Retina (tissue), 1 donor: ENCODE data around the gene IFNA8.
A peak's percentile ranks its signal among the peaks of the same experiment; 100 is the strongest.
"Not testable (repeated sequence)": the region's sequence is repeated elsewhere in the genome, so short reads cannot be mapped to it uniquely, and the experiment has no call there.

Experiments used
- DNase-seq: peaks from one replicate; pipeline ENCODE4 v3.0.0-alpha.2; 2016

IFNA8 gene

DNA sequence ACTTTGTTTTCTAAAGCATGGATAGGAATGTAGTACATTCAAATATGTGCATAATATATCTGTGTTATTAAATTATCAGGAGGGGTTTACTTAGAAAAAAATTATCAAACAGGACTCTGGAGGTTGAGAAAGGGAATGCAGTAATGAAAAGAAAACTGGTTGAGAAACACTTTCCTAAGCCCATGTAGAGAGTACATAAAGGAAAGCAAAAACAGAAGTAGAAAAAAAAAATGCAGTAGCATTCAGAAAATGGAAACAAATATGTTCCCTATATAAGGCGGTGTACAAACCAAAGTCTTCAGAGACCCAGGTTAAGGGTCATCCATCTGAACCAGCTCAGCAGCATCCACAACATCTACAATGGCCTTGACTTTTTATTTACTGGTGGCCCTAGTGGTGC, at the start of gene IFNA8:
TSS of gene IFNA8 (plus strand) at position 301 of the 400 bp plus-strand sequence. CDS start at position 361, 60 bp downstream.
- DNase-seq = no peak

DNA sequence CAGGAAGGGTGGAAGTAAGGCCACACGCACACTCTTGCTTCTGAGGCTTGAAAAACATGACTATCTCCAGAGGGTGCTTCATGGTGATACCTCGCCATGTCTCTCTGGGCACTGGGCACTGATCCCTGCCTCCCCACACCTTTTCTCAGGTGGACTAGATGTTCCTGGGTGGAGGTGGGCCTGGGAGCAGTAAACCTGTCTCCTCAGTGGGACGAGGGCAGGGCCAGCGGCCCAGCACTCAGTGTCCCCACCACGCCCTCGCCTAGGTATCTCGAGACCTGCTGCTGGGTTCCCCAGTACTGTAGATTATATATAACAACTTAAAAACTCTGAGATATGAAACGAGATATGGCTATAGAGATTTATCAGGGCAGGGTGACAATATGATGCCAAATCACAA, 46.6 kb upstream of the IFNA8 start:
- DNase-seq = no peak

DNA sequence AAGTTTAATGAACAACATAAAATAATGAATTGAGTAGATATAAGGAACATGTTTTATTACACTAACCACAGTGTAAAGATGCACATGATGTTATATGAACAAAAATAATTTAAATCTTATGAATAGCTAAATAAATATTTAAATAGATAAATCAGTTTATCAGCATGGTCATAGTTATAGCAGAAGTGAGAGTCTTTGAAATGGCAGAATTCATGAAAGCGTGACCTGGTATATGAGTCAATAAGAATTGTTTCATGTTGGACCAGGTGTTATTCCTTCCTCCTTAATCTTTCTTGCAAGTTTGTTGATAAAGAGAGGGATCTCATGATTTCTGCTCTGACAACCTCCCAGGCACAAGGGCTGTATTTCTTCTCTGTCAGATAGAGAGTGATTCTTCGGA, 41.7 kb upstream of the IFNA8 start:
- not testable (repeated sequence) for DNase-seq

DNA sequence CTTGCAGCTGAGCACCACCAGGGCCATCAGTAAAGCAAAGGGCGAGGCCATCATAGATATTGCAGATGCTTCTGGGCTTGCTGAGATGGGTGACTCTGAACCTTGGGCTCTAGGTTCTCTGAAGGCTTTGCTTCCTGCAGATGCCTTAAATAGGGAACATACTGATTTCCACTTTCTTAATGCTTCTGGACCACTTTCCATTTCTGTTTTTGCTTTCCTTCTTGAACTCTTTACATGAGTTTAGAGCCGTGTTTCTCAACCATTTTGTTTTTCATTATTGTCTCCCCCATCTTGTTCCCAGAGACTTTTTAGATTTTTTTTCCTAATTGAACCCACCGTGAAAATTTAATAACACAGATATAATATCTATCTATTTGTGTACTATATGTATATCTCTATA, 41.0 kb upstream of the IFNA8 start, which contains the start of gene IFNA13:
TSS of gene IFNA13 (minus strand) at position 101 of the 400 bp plus-strand sequence. CDS start at position 54, 47 bp downstream.
- no peak for DNase-seq

DNA sequence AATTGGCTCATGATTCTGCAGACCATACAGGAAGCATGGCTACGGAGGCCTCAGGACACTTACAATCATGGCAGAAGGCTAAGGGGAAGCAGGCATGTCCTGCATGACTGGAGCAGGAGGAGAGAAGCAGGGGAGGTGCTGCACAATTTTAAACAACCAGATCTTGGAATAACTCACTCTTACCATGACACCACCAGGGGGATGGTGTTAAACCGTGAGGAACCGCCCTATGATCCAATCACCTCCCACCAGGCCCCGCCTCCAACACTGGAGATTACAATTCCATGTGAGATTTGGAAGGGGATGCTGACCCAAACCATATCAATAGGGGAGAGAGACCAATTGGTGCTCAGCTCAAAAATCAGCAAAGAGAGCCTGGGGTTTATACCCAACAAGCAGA, 37.5 kb upstream of the IFNA8 start:
- DNase-seq = not testable (repeated sequence)

DNA sequence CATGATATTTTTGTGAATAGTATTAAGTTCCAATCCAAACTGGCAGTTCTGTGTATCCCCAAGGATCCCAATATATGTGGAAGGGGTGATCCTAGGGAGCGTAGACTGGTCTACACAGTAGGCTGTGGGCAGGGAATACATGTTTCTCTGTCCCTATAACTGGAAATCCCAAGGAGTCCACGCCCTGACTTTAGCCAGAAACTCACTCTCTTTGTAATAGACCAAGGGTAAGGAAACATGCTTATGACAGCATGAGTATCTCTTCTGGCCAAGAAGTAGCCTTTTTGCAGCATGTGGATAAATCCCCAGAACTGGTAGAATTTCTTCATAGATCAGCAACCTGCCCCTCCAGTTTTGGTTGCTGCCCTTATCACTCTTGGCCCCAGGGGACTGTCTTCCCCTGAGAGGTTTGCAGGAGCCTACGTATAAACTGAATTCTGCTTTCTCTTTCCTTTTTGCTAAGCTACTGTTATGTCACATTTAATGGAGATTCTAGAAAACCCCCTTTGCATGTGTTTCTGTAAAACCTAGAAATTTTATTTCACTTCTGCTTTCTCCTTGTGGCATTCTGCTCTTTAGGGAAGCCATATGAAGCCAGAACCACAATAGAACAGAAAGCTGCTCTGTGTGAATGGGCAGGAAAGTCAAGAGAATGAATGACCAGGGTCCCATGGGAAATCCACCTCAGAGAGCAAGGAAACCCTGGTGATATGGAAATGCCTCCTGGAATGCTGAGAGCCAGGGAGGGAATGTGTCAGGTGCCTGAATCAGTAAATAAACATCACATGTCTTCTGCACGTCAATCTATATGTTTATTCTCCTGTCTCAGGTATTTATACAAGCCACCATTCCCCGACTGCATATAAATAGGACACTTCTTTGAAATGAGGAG, 27.2 kb upstream of the IFNA8 start:
- DNase-seq = no peak

DNA sequence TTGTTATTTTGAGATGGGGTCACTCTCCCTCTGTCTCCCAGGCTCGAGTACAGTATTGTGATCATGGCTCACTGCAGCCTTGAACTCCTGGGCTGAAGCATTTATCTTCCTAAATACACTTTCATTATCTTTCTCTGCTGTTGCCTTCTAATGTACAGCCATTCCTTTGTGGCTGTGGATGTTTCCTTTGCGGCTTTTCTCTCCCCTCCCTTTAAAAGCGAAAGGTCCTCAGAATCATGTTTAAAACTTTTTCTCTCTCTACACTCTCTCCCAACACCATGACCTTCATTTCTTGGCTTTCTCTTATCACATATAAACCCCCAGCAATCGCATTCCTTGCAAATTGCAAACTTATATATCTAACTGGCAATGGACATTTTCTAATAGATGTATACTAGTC, 25.3 kb upstream of the IFNA8 start:
- no peak for DNase-seq

DNA sequence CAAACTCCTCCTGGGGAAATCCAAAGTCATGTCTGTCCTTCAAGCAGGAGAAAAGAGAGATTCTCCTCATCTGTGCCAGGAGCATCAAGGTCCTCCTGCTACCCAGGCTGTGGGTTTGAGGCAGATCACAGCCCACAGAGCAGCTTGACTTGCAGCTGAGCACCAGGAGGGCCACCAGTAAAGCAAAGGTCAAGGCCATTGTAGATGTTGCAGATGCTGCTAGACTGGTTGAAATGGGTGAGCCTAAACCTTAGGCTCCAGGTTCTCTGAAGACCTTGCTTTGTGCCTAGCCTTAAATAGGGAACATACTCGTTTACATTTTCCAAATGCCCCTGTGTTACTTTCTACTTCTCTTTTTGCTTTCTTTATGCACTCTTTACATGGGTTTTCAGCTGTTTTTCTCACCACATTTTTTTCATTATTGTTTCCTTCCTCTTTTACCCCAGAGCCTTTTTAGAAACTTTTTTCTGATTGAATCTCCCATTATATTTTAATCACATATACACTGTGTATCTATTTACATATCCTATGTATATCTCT, 23.7 kb upstream of the IFNA8 start, which contains the start of gene IFNA2:
TSS of gene IFNA2 (minus strand) at position 268 of the 540 bp plus-strand sequence. CDS start at position 199, 69 bp downstream.
- no peak for DNase-seq

DNA sequence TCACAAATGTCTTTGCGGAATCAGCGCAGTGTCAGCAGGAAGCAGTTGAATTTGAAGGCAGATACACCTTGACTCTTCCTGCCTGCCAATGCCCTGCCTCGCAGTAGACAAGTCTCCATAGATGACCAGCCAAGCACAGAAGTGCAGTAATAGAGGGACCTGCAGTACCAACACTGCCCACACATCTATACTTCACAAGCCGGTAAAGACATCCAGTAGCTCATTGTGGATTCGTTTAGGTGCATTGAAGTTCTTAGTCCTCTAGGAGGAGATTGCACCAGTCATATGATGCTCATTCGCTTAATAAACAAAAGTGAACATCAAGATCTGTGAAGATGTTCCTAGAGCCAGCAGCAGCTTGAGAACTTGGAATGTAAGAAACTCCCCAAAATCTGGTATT, 16.6 kb upstream of the IFNA8 start:
- no peak for DNase-seq

DNA sequence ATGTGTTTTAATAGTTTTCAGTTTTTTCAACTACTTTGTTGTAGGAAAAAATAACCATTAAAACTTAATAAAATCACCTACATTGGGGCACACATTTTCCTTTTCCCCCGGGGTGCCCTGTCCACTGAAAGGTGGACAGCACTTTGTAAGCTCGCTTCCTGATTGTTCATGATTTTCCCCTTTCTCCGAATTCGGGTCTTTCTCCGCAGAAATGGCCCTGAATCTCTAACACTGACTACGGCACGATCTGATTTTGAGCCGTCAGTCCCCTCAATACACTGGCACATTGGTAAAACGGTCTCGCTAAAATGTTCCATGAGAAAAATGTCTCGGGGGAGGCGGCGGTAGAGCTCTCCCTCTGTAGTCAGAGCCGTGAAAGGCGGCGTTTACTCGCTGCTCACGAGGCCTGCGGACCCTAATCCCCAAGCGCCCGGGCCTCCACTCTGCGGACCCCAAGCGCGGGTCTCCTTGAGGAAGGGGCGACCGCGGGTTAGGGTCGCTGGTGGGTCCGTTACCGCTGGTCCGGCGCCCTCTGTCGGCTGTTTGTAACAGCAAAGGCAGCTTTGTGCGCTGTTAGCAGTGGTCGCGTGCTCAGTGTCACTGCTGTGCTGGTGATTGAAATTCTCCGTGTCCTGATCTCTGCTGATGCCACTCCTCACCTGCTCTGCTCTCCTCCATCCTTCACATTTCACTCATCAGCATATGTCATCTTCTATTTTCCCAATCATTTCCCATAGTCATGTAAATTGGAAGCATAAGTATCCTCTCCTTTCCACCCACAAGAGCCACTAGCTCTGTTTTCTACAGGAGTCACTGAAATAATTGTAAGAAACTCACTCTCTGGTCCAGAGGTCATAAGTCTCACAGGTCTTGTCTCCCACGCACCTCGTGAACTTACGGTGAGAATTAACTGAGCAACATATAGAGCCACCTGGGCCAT, 12.9 kb upstream of the IFNA8 start:
- DNase-seq = peak; percentile 91

DNA sequence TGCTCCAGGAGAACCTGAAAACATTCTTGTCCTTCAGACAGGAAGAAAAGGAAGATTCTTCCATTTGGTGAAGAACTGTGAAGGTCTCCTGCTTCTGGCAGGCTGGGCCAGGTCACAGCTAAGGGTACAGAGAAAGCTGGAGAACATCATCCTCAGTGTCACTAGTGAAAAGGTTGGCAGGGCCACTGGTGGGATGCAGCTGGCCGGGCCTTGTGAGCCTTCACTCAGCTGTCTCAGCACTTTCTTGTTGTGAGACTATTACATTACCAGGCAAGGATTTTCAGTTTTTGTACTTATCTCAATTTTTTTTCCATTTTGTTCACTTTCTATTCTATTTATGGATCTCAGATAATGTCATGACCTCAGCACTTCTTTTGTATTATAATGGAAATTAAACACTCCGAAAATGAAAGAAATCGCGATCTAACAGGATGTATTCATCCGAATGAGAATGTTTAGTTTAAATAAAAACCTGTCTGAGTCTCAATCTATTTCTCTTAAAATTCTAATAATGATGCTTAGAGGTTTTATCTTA, 9.9 kb upstream of the IFNA8 start:
- DNase-seq = no peak

DNA sequence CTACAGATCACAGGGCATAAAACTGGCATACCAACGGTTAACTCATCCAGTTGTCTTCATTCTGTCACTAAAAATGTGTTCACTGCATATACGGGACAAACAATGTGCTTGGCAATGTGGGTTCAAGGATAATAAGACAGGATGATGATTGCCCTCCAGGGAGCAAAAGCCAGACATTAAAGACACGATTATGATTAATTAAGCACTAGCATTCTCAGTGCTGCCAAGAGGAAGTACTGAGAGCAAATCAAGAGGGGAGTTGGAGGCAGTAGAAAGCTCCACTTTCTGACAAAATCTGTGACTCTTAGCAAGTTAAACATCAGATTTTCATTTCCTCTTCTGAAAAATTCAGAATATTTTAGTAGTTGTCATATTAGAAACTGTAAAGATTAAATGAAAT, 9.0 kb upstream of the IFNA8 start:
- DNase-seq = no peak

DNA sequence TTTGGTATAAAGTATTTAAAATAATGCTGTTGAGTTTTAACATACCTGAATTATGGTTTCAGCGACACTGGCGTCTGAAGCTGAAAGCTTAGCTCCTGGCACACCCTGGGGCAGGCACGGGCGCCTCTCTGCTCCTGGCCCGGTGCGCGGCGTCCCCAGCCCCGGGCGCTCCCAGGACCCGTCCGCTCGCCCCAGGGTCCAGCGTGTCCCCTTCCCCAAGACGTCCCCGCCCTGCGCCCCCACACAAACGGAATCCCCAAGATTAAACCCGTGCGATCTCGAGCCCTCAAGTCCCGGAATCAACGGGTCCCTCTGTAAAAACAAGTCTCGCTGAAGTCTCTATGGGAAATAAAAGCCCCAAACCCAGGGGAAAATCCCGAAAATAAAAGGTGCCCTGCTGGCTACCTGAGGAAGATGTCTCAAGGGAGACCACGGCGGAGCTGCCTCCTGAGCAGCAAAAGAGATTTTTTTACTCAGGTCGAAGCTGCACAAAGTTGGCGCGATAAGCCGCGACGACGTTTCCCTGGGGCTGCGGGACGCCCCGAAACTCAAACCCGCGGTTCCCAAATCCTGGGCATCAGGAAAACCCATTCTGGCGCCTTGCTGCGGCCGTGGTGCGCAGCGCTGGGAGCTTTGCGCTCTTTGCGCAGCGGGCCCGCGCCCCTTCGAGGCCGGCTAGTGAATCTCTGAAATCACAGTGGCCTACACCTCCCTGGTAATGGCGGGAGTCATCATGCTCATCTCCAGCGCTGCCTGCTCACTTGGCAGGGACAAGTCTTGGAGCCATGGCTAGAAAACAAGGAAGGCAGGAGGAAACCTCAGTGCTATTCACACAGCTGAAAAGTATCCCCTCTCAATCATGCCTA, 6.3 kb upstream of the IFNA8 start:
- DNase-seq = peak; percentile 72

DNA sequence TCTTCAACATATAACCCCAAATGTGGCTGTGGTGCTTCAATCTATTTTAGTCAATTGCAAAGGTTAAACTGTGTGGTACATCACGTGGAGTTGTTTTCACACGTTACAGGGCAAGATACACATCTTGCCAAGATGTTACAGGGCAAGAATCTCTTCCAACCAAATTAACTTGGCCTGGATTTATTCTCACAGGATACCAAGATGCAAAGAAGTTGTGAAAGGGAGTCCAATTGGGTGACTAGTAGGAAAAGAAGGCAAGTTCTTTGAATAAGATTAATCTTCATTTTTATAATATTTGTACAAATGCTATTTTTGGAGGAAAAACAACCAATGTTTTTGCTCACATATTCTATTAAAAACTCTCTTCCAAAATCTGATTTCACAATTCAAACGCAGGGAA, 4.8 kb upstream of the IFNA8 start:
- no peak for DNase-seq

DNA sequence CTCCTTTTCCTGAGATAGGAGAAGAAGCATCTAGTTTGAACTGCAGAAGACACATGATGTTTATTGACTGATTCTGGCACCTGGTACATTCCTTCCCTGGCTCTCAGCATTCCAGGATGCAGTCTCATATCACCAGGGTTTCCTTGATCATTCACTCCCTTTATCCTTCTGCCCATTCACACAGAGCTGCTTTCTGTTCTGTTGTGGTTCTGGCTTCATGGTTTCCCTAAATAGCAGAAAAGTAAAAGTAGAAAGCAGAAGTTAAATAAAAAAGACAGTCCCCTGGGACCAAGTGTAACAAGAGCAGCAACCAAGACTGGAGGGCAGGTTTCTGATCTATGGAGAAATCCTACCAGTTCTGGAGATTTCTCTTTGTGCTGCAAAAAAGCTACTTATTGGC, 3.2 kb downstream of the IFNA8 start:
- DNase-seq = no peak

DNA sequence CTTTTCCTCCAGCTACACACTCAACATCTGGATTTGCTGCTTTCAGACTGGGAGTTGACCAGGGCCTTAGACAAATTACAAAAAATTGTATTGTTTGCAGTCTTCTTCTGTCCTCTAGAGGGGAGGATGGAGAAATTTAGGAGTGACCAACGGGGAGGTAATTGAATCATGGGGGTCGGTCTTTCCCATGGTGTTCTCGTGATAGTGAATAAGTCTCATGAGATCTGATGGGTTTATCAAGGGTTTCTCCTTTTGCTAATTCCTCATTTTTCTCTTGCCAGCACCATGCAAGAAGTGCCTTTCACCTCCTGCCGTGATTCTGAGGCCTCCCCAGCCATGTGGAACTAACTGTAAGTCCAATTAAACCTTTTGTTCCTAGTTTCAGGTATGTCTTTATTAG, 4.2 kb downstream of the IFNA8 start:
- no peak for DNase-seq

DNA sequence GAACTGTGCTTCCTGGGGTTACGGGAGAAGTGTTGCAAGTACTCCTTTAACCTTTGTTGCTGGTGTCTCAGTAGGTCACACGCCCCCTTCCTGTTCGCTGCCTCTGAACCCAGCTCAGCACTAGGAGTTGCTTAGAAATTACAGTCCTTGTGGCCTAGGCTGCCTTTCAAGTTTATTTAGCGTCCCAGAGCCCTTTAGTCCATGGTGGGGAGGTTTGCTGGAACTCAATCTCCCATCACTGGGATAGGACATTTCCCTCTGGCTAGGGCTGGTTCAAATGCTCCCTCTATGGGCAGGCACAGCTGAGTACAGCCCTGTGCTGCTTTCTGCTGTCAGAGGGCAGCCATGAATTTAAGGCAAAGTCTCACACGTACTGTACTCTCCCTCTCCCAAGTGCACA, 4.7 kb downstream of the IFNA8 start:
- no peak for DNase-seq

DNA sequence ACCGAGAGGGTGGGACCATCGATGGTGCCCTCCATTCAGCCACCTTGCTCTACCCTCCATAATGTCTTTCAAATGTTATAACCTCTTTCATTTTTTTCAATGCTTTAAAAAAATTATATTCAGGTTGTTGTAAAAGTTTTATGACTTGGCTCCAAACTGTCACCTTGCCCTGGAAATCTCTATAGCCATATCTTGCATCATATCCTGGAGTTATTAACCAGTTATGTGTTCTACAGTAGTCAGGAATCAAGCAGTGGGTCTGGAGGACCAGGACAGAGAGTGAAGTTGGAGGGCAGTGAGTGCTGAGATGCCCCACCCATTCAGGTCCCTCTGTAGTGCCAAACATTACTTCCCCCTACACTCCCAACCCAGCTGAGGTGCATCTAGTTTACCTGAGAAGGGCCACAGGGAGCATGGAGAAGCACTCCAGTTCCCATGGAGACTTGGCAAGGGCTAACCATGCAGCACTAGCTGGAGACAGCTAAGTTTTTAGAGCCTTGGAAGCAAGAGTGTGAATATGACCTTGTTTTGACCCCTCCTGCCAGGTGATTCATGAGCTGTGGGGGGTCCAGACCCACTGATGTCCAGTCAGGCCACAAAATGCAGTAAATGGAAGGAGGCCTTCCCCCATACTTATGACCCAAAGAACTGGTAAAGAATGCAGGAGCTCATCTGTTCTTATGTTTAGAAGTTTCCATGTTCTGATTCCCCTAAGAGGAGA, 5.5 kb downstream of the IFNA8 start:
- no peak for DNase-seq

DNA sequence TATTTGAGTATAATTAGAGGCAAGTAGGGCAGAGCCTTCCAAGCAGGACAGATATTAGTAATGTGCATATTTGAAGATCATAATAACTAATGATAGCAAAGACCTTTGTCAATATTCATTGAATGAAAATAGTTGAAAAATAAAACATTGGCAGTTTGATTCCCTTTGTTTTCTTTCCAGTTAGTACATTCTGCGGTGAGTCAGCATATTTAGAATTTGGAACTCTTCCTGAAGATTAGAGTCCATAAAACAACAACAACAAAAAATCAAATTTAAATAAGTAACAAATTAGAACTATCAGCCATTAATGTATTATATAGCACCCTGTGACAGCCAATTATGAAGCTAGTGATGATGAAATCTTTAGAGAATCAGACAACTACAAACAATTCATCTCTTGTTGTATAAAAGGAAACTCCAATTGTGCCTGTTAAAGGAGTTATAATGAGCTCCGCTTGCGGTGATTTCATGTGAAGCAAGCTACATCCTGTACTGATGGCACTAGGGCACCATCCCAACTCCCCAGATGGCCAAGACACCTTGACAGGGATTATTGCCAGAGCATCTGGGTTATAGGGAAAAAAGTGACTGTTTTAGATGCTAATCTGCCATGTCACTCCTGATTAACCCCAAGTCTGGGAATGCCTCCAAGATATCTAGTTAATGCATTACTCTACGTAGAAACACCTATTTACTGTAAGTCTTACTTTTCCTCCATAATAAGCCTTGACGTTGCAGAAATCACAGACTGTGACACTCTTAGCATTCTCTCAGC, 6.8 kb downstream of the IFNA8 start:
- DNase-seq = no peak

DNA sequence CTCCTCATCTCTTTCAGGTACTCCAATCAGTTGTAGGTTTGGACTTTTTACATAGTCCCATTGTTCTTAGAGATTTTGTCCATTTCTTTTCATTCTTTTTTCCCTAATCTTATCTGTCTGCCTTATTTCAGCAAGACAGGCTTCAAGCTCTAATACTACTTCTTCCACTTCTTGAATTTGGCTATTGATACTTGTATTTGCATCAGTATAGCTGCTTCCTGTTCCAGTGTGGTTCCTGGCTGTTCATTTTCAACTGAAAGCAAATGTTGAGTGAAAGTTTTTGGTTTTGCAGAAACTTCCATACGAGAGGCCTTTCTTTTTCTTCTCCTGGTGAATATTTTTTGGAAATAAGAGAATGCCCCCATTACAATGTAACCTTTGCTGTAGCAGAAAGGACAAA, 19.3 kb downstream of the IFNA8 start:
- no peak for DNase-seq
